ENCODE measurements around the gene ZSWIM1.

ZSWIM1 gene

GRCh38 chr20:45910670-45911485 is 29.9 kb downstream of the ZSWIM1 start:
- peak; percentile 65 for DNase-seq
- H3K79me2 ChIP-seq (ENCODE audit: insufficient read depth, low read length): no peaks in the 10 kb centered on the region
- H3K27ac ChIP-seq (ENCODE audit: low read length): no peak overlapping the region
- H3K4me1 ChIP-seq (ENCODE audit: insufficient read depth, low read length): no peaks in the 10 kb centered on the region
- H3K4me3 ChIP-seq (ENCODE audit: low read depth in 1 of 2, low read length in 2 of 2): no peak overlapping the region
- no peak overlapping the region for H3K9ac ChIP-seq (ENCODE audit: low read depth, low read length)
- no peak for TF ChIP-seq CTCF (IDR thresholded peaks at IDR 0.05; ENCODE audit: borderline replicate concordance, extremely low read depth, low read length, poor library complexity, severe bottlenecking)
- no peak for TF ChIP-seq EZH2 (IDR thresholded peaks at IDR 0.05; ENCODE audit: borderline replicate concordance, low read depth, low read length, severe bottlenecking)
- no peaks in the 10 kb centered on the region for H3K9me3 ChIP-seq (ENCODE audit: insufficient read depth, low read length, severe bottlenecking)
- peak; percentile 65 for ATAC-seq (ENCODE audit: insufficient read depth, low read depth)
- H4K20me1 ChIP-seq (ENCODE audit: insufficient read depth, low read length): no peaks in the 10 kb centered on the region
- peaks cover 4% of the 10 kb centered on the region for H3K27me3 ChIP-seq (ENCODE audit: insufficient read depth, low read length, poor library complexity)
- H3K4me2 ChIP-seq (ENCODE audit: insufficient read depth, low read length): no peak overlapping the region
- H3K36me3 ChIP-seq (ENCODE audit: insufficient read depth, low read length): no peaks in the 10 kb centered on the region
- H2AFZ ChIP-seq (ENCODE audit: low read depth, low read length): no peak overlapping the region

- H3K4me3 ChIP-seq (ENCODE audit: low read depth in 1 of 2, low read length in 2 of 2): no peak within 1 kb of the TSS
- H3K36me3 ChIP-seq (ENCODE audit: insufficient read depth, low read length): no peaks in the 10 kb centered on the region
- no peak within 1 kb of the TSS for H3K4me2 ChIP-seq (ENCODE audit: insufficient read depth, low read length)
- H4K20me1 ChIP-seq (ENCODE audit: insufficient read depth, low read length): no peaks in the 10 kb centered on the region
- H3K79me2 ChIP-seq (ENCODE audit: insufficient read depth, low read length): no peaks in the 10 kb centered on the region
- TF ChIP-seq EZH2 (IDR thresholded peaks at IDR 0.05; ENCODE audit: borderline replicate concordance, low read depth, low read length, severe bottlenecking): no peak
- peak; percentile 63; the same call in 2 of the 3 replicates for ATAC-seq (ENCODE audit: insufficient read depth, low read depth)
- H3K27me3 ChIP-seq (ENCODE audit: insufficient read depth, low read length, poor library complexity): peaks cover 4% of the 10 kb centered on the region
- no peak within 1 kb of the TSS for H3K27ac ChIP-seq (ENCODE audit: low read length)
- DNase-seq: peak; percentile 37
- no peak within 1 kb of the TSS for H2AFZ ChIP-seq (ENCODE audit: low read depth, low read length)
- no peak within 1 kb of the TSS for H3K9ac ChIP-seq (ENCODE audit: low read depth, low read length)
- H3K4me1 ChIP-seq (ENCODE audit: insufficient read depth, low read length): no peaks in the 10 kb centered on the region
- H3K9me3 ChIP-seq (ENCODE audit: insufficient read depth, low read length, severe bottlenecking): no peaks in the 10 kb centered on the region
These were observed 30.7 kb downstream of the ZSWIM1 start, which contains the start of gene PLTP for GRCh38 chr20:45911486-45912343. PLTP (minus strand) TSS chr20:45912155; CDS start chr20:45911452, 703 bp downstream.

- no peaks in the 10 kb centered on the region for H3K79me2 ChIP-seq (ENCODE audit: insufficient read depth, low read length)
- H3K9me3 ChIP-seq (ENCODE audit: insufficient read depth, low read length, severe bottlenecking): no peaks in the 10 kb centered on the region
- no peak overlapping the region for H3K4me2 ChIP-seq (ENCODE audit: insufficient read depth, low read length)
- no peaks in the 10 kb centered on the region for H3K36me3 ChIP-seq (ENCODE audit: insufficient read depth, low read length)
- ATAC-seq (ENCODE audit: insufficient read depth, low read depth) (no peak), DNase-seq (no peak)
- H3K4me3 ChIP-seq (ENCODE audit: low read depth in 1 of 2, low read length in 2 of 2): no peak overlapping the region
- H4K20me1 ChIP-seq (ENCODE audit: insufficient read depth, low read length): no peaks in the 10 kb centered on the region
- no peak overlapping the region for H2AFZ ChIP-seq (ENCODE audit: low read depth, low read length)
- H3K4me1 ChIP-seq (ENCODE audit: insufficient read depth, low read length): no peaks in the 10 kb centered on the region
- peaks cover 4% of the 10 kb centered on the region for H3K27me3 ChIP-seq (ENCODE audit: insufficient read depth, low read length, poor library complexity)
- H3K9ac ChIP-seq (ENCODE audit: low read depth, low read length): no peak overlapping the region
- no peak overlapping the region for H3K27ac ChIP-seq (ENCODE audit: low read length)
- TF ChIP-seq CTCF (IDR thresholded peaks at IDR 0.05; ENCODE audit: borderline replicate concordance, extremely low read depth, low read length, poor library complexity, severe bottlenecking) (no peak), EZH2 (IDR thresholded peaks at IDR 0.05; ENCODE audit: borderline replicate concordance, low read depth, low read length, severe bottlenecking) (no peak)
These were observed 31.3 kb downstream of the ZSWIM1 start for GRCh38 chr20:45912344-45912682.

- no peaks in the 10 kb centered on the region for H3K4me1 ChIP-seq (ENCODE audit: insufficient read depth, low read length)
- H2AFZ ChIP-seq (ENCODE audit: low read depth, low read length): no peak overlapping the region
- H3K36me3 ChIP-seq (ENCODE audit: insufficient read depth, low read length): no peaks in the 10 kb centered on the region
- ATAC-seq (ENCODE audit: insufficient read depth, low read depth) (no peak), DNase-seq (no peak)
- H3K9ac ChIP-seq (ENCODE audit: low read depth, low read length): no peak overlapping the region
- H4K20me1 ChIP-seq (ENCODE audit: insufficient read depth, low read length): no peaks in the 10 kb centered on the region
- H3K79me2 ChIP-seq (ENCODE audit: insufficient read depth, low read length): no peaks in the 10 kb centered on the region
- H3K4me3 ChIP-seq (ENCODE audit: low read depth in 1 of 2, low read length in 2 of 2): no peak overlapping the region
- peaks cover 4% of the 10 kb centered on the region for H3K27me3 ChIP-seq (ENCODE audit: insufficient read depth, low read length, poor library complexity)
- H3K4me2 ChIP-seq (ENCODE audit: insufficient read depth, low read length): no peak overlapping the region
- TF ChIP-seq CTCF (IDR thresholded peaks at IDR 0.05; ENCODE audit: borderline replicate concordance, extremely low read depth, low read length, poor library complexity, severe bottlenecking): no peak
- no peak for TF ChIP-seq EZH2 (IDR thresholded peaks at IDR 0.05; ENCODE audit: borderline replicate concordance, low read depth, low read length, severe bottlenecking)
- H3K9me3 ChIP-seq (ENCODE audit: insufficient read depth, low read length, severe bottlenecking): no peaks in the 10 kb centered on the region
- no peak overlapping the region for H3K27ac ChIP-seq (ENCODE audit: low read length)
These were observed 32.1 kb downstream of the ZSWIM1 start for GRCh38 chr20:45913116-45913515.
